Upper lobe of left lung (tissue), 6 donors: Measurements from ENCODE around the gene KHSRP. TPM values are rescaled to one million over a fixed set of nuclear protein-coding genes. Genes with fewer than 3 reads are reported as not detected.

Experiments
- ATAC-seq, 2 donors: fragments of 200-7000 bp; cut with Tn5 transposase; one replicate each; pipeline ENCODE4 v1.9.1; 2022; ENCODE audit warnings: mild to moderate bottlenecking in 2 of 2, moderate library complexity in 2 of 2; ENCODE audit not compliant: low FRiP score in 2 of 2
- DNase-seq, 2 donors: peaks; one replicate each; pipeline ENCODE4 v3.0.0-alpha.2; 2019 to 2020
- H3K27ac ChIP-seq, 4 donors: fragments of 200-600 bp; sonication (generic); one replicate each; pipeline ENCODE4 v1.5.1; 2016 to 2019
- H3K27me3 ChIP-seq, 4 donors: fragments of 200-600 bp; sonication (generic); one replicate each; pipeline ENCODE4 v1.5.1; 2017 to 2019
- H3K36me3 ChIP-seq, 4 donors: fragments of 200-600 bp; sonication (generic); one replicate each; pipeline ENCODE4 v1.5.1; 2016 to 2019
- H3K4me1 ChIP-seq, 4 donors: fragments of 200-600 bp; sonication (generic); one replicate each; pipeline ENCODE4 v1.5.1; 2018 to 2019
- H3K4me3 ChIP-seq, 4 donors: fragments of 200-600 bp; sonication (generic); one replicate each; pipeline ENCODE4 v1.5.1; 2017 to 2019; ENCODE audit warnings: mild to moderate bottlenecking in 2 of 4, moderate library complexity in 1 of 4
- H3K9me3 ChIP-seq, 4 donors: fragments of 200-600 bp; sonication (generic); one replicate each; pipeline ENCODE4 v1.5.1; 2018 to 2019
- EP300 ChIP-seq, 4 donors: sonication (generic); formaldehyde crosslinking; IDR thresholded peaks; one replicate each; pipeline ENCODE4 v1.5.1; 2017; ENCODE audit warnings: antibody characterized with exemption in 4 of 4, control low read depth in 2 of 4
- POLR2A ChIP-seq, 4 donors: fragments of 450-650 bp; IDR thresholded peaks; one replicate each; pipeline ENCODE4 v1.5.1; 2016 to 2017; ENCODE audit warnings: antibody characterized with exemption in 4 of 4, mild to moderate bottlenecking in 2 of 4
- POLR2AphosphoS5 ChIP-seq, 2 donors: sonication (generic); formaldehyde crosslinking; IDR thresholded peaks; one replicate each; pipeline ENCODE4 v1.5.1; 2017; ENCODE audit warnings: antibody characterized with exemption in 2 of 2
- WGBS, 2 donors: methylation state at CpG; one replicate each; pipeline ENCODE4 v1.1.5; 2017 to 2018; 5-methylcytosine and 5-hydroxymethylcytosine counted together
- total RNA-seq, 6 donors: library from RNA; depleted of rRNA in 4 of 6; stranded (reverse); fragments of >200 nt in 4 of 6; gene quantifications; one replicate each; pipeline versions ENCODE4 v1.1.0 to v1.2.1, GENCODE V29; 2016 to 2021
- TF ChIP-seq, protein P1 (sequence below), 6 experiments: fragments of 450-650 bp in 4 of 6; fragments of 200-600 bp in 2 of 6; sonication (generic) in 2 of 6; IDR thresholded peaks; one replicate each; pipeline ENCODE4 v1.5.1; 2016 to 2019; ENCODE audit warnings: antibody characterized with exemption in 6 of 6
- donor health status: DM: no; HTN: no; CAD: no; lungs with moderate emphysema.
- donor health status: DM: no; HTN: yes; CAD: no; lungs with severe emphysema.

The KHSRP gene
- total RNA-seq, 6 donors from 2014 or later = 115 to 198 (median 133) TPM

DNA sequence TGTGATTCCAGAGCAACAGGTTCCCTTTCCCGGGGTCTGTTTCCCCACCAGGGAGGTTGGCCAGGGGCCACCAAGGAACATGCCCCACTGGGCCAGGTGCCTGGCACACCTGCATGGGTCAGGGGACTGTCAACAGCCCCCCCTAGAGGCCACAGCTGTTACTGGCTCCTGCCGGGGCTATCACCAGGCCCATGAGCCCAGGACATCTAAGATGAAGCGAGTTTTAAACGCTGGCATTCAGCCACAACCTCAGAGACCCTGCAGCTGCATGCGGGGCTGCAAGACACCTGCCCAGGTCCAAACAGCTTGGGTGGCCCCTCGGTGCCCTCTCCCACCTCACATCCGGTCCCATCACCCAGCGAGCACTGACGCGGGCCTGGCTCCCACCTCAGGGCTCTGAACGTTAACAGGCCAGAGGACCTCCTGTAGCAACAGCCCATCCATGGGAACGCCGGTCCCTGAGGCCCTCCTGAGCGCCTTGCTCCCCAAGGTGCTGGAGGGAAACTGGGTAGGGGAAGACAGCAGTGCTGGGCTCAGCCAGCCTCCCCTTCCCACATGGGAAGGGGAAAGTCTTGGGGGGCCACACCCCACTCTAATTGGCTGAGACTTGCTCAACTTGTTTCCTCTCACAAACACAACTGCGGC lies 12.0 kb downstream of the KHSRP start:
- H3K27ac ChIP-seq = peak overlapping the region in 1 of 4 donors; percentile 55
- DNase-seq (peak in 1 of 2 donors; percentile 35), ATAC-seq (peak; percentile 49 to 59)
- H3K4me3 ChIP-seq = no peak overlapping the region
- H3K9me3 ChIP-seq = no peaks in the 10 kb centered on the region
- peaks cover 0 to 10% (median 4%) of the 10 kb centered on the region in 4 donors for H3K4me1 ChIP-seq
- no peaks in the 10 kb centered on the region for H3K27me3 ChIP-seq
- no peak for TF ChIP-seq EP300 (IDR thresholded peaks at IDR 0.05)
- TF ChIP-seq, protein P1, sequence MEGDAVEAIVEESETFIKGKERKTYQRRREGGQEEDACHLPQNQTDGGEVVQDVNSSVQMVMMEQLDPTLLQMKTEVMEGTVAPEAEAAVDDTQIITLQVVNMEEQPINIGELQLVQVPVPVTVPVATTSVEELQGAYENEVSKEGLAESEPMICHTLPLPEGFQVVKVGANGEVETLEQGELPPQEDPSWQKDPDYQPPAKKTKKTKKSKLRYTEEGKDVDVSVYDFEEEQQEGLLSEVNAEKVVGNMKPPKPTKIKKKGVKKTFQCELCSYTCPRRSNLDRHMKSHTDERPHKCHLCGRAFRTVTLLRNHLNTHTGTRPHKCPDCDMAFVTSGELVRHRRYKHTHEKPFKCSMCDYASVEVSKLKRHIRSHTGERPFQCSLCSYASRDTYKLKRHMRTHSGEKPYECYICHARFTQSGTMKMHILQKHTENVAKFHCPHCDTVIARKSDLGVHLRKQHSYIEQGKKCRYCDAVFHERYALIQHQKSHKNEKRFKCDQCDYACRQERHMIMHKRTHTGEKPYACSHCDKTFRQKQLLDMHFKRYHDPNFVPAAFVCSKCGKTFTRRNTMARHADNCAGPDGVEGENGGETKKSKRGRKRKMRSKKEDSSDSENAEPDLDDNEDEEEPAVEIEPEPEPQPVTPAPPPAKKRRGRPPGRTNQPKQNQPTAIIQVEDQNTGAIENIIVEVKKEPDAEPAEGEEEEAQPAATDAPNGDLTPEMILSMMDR (IDR thresholded peaks at IDR 0.05) = peak in 5 of 6 experiments; percentile 25 to 58 (median 42)
- peaks cover 32 to 42% (median 37%) of the 10 kb centered on the region in 4 donors for H3K36me3 ChIP-seq
- WGBS, 2 donors = 52 to 57% methylated on average over 6 to 15 of the region's 15 CpGs

DNA sequence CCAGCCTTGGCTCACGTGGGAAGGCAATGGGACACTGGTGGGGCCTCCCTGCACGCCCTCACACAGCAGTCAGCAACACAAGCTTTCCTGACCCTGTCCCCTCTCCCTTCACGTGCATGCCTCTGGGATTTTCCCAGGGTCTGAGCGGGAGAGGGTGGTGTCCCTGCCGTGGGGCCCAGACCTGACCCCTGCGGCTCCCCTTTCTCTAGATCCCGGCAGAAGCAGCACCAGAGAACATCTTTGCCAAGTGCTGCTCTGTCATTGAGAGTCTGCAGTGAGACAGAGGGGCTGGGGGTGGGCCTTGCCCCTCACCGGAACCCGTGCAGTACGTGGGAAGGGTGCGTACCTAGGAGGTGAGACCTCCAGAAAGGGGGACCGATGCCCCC lies 12.6 kb downstream of the KHSRP start:
- Histone ChIP-seq H3K4me3 (no peak overlapping the region), H3K27ac (no peak overlapping the region), H3K9me3 (no peaks in the 10 kb centered on the region), H3K27me3 (no peaks in the 10 kb centered on the region), H3K4me1 (peaks cover 0 to 10% (median 4%) of the 10 kb centered on the region in 4 donors), H3K36me3 (peaks cover 27 to 37% (median 32%) of the 10 kb centered on the region in 4 donors)
- WGBS, 2 donors = 81 to 87% methylated on average over 7 to 12 of the region's 12 CpGs
- ATAC-seq (peak in 1 of 2 donors; percentile 32), DNase-seq (no peak)
- TF ChIP-seq POLR2A (IDR thresholded peaks at IDR 0.05) (no peak), POLR2AphosphoS5 (IDR thresholded peaks at IDR 0.05) (no peak), EP300 (IDR thresholded peaks at IDR 0.05) (no peak)
- TF ChIP-seq, protein P1 (IDR thresholded peaks at IDR 0.05) = no peak

DNA sequence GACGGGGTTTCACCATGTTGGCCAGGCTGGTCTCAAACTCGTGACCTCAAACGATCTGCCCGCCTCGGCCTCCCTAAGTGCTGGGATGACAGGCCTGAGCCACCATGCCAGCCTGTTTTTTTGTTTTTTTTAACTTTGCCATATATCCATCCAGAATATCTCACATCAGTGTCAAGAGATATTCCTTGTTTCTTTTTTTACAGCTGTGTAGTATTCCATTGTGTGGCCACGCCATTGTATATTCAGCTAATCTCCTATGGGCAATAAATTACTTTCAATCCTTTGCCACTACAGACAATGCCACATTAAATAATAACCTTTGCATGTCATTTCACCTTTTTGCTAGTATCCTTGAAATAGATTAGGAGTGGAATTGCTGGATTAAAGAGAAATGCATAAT lies 15.3 kb downstream of the KHSRP start:
- Histone ChIP-seq H3K4me3 (no peak overlapping the region), H3K36me3 (peaks cover 1 to 10% (median 4%) of the 10 kb centered on the region in 4 donors), H3K9me3 (no peaks in the 10 kb centered on the region), H3K27me3 (no peaks in the 10 kb centered on the region), H3K27ac (no peak overlapping the region), H3K4me1 (peaks cover 0 to 10% (median 4%) of the 10 kb centered on the region in 4 donors)
- 93 to 98% methylated on average over 6 of the region's 6 CpGs for WGBS, 2 donors
- ATAC-seq (no peak), DNase-seq (no peak)
- TF ChIP-seq POLR2AphosphoS5 (IDR thresholded peaks at IDR 0.05) (no peak), POLR2A (IDR thresholded peaks at IDR 0.05) (no peak), EP300 (IDR thresholded peaks at IDR 0.05) (no peak)
- TF ChIP-seq, protein P1 (IDR thresholded peaks at IDR 0.05) = no peak

DNA sequence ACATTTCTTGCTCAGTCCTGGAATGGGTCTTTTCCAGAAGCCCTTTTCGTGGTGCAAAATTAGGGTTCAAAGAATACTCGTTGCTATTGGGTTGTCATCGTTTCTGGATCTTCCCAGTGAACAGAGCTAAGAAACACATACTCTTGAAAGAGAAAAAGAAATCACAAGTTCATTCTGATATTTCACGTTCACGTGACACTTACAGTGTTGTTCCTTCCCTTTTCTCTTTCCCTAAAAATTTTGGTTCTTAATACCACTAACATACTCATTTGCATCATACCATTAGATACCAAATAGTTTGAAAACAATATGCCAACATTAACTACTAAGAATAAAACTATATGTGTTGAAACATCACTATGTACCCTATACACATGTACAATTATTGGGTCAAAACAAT lies 18.2 kb downstream of the KHSRP start:
- Histone ChIP-seq H3K27ac (no peak overlapping the region), H3K27me3 (no peaks in the 10 kb centered on the region), H3K36me3 (no peaks in the 10 kb centered on the region), H3K4me1 (no peaks in the 10 kb centered on the region), H3K9me3 (no peaks in the 10 kb centered on the region), H3K4me3 (no peak overlapping the region)
- ATAC-seq = no peak
- 72 to 84% methylated on average over 5 of the region's 5 CpGs for WGBS, 2 donors
- TF ChIP-seq, protein P1 (IDR thresholded peaks at IDR 0.05) = no peak
- TF ChIP-seq POLR2AphosphoS5 (IDR thresholded peaks at IDR 0.05) = no peak
- no peak for TF ChIP-seq POLR2A (IDR thresholded peaks at IDR 0.05)
- no peak for DNase-seq
